Measurements from ENCODE around the gene FIGN.

Gene FIGN

GRCh38 chr2:163565192-163565591 is 170.6 kb downstream of the FIGN start:
- no peaks in the 10 kb centered on the region for H3K27me3 ChIP-seq (ENCODE audit: insufficient read depth, low read depth)
- no peaks in the 10 kb centered on the region for H4K20me1 ChIP-seq (ENCODE audit: insufficient read depth)
- H3K4me1 ChIP-seq (ENCODE audit: low read depth, poor library complexity, severe bottlenecking) = no peaks in the 10 kb centered on the region
- H3K4me2 ChIP-seq = no peak overlapping the region
- no peak overlapping the region for H3K9ac ChIP-seq
- no peaks in the 10 kb centered on the region for H3K36me3 ChIP-seq (ENCODE audit: insufficient read depth)
- no peak overlapping the region for H3K4me3 ChIP-seq (IDR thresholded peaks at IDR 0.05; ENCODE audit: insufficient read depth, low read depth, low read length)
- no peak overlapping the region for H3K27ac ChIP-seq
- H3K79me2 ChIP-seq (ENCODE audit: insufficient read depth, low read depth) = no peaks in the 10 kb centered on the region
- no peak overlapping the region for H2AFZ ChIP-seq (ENCODE audit: low read depth)
- no peak for TF ChIP-seq CTCF (conservative IDR thresholded peaks at IDR 0.05; ENCODE audit: low read depth, low read length)

GRCh38 chr2:163564236-163564635 is 171.6 kb downstream of the FIGN start:
- Histone ChIP-seq H3K9ac (no peak overlapping the region), H3K27ac (no peak overlapping the region), H3K4me1 (ENCODE audit: low read depth, poor library complexity, severe bottlenecking) (no peaks in the 10 kb centered on the region), H4K20me1 (ENCODE audit: insufficient read depth) (no peaks in the 10 kb centered on the region), H3K27me3 (ENCODE audit: insufficient read depth, low read depth) (no peaks in the 10 kb centered on the region), H3K79me2 (ENCODE audit: insufficient read depth, low read depth) (no peaks in the 10 kb centered on the region), H3K4me2 (no peak overlapping the region), H3K36me3 (ENCODE audit: insufficient read depth) (no peaks in the 10 kb centered on the region), H2AFZ (ENCODE audit: low read depth) (no peak overlapping the region), H3K4me3 (IDR thresholded peaks at IDR 0.05; ENCODE audit: insufficient read depth, low read depth, low read length) (no peak overlapping the region)
- no peak for TF ChIP-seq CTCF (conservative IDR thresholded peaks at IDR 0.05; ENCODE audit: low read depth, low read length)

- H4K20me1 ChIP-seq (ENCODE audit: insufficient read depth) = no peaks in the 10 kb centered on the region
- no peaks in the 10 kb centered on the region for H3K36me3 ChIP-seq (ENCODE audit: insufficient read depth)
- no peak overlapping the region for H2AFZ ChIP-seq (ENCODE audit: low read depth)
- no peak overlapping the region for H3K4me2 ChIP-seq
- H3K4me3 ChIP-seq (IDR thresholded peaks at IDR 0.05; ENCODE audit: insufficient read depth, low read depth, low read length) = no peak overlapping the region
- no peak overlapping the region for H3K9ac ChIP-seq
- no peaks in the 10 kb centered on the region for H3K27me3 ChIP-seq (ENCODE audit: insufficient read depth, low read depth)
- no peak for TF ChIP-seq CTCF (conservative IDR thresholded peaks at IDR 0.05; ENCODE audit: low read depth, low read length)
- no peaks in the 10 kb centered on the region for H3K79me2 ChIP-seq (ENCODE audit: insufficient read depth, low read depth)
- no peak overlapping the region for H3K27ac ChIP-seq
- no peaks in the 10 kb centered on the region for H3K4me1 ChIP-seq (ENCODE audit: low read depth, poor library complexity, severe bottlenecking)
Observed at GRCh38 chr2:163563336-163563735, 172.5 kb downstream of the FIGN start.

GRCh38 chr2:163558251-163559021 is 177.4 kb downstream of the FIGN start:
- TF ChIP-seq CTCF (conservative IDR thresholded peaks at IDR 0.05; ENCODE audit: low read depth, low read length) = no peak

More at GRCh38 chr2:163558251-163559021, 177.4 kb downstream of the FIGN start:
- no peaks in the 10 kb centered on the region for H3K27me3 ChIP-seq (ENCODE audit: insufficient read depth, low read depth)
- H2AFZ ChIP-seq (ENCODE audit: low read depth) = no peak overlapping the region
- H4K20me1 ChIP-seq (ENCODE audit: insufficient read depth) = no peaks in the 10 kb centered on the region
- H3K4me2 ChIP-seq = no peak overlapping the region
- H3K4me3 ChIP-seq (IDR thresholded peaks at IDR 0.05; ENCODE audit: insufficient read depth, low read depth, low read length) = no peak overlapping the region
- no peak overlapping the region for H3K9ac ChIP-seq
- no peaks in the 10 kb centered on the region for H3K79me2 ChIP-seq (ENCODE audit: insufficient read depth, low read depth)
- H3K4me1 ChIP-seq (ENCODE audit: low read depth, poor library complexity, severe bottlenecking) = no peaks in the 10 kb centered on the region
- no peak overlapping the region for H3K27ac ChIP-seq
- H3K36me3 ChIP-seq (ENCODE audit: insufficient read depth) = no peaks in the 10 kb centered on the region
